Nephron (organoid): ENCODE results near the gene RGS6.

Experiments used
- H3K27ac Mint-ChIP-seq, 3 experiments: 2 replicates each; pipeline ENCODE4 v1.8.0; 2020; ENCODE audit warnings: mixed read lengths in 3 of 3, mild to moderate bottlenecking in 2 of 3, moderate library complexity in 1 of 3
- H3K27me3 Mint-ChIP-seq: 2 replicates; pipeline ENCODE4 v1.8.0; 2021; ENCODE audit warnings: low read depth, mild to moderate bottlenecking, moderate library complexity, mixed read lengths
- H3K36me3 Mint-ChIP-seq: 2 replicates; pipeline ENCODE4 v1.8.0; 2020; ENCODE audit warnings: low read depth, mixed read lengths
- H3K4me1 Mint-ChIP-seq: 2 replicates; pipeline ENCODE4 v1.8.0; 2020; ENCODE audit warnings: mixed read lengths
- H3K4me3 Mint-ChIP-seq, 3 experiments: 2 replicates each; pipeline ENCODE4 v1.8.0; 2020; ENCODE audit warnings: mild to moderate bottlenecking in 3 of 3, mixed read lengths in 3 of 3, moderate library complexity in 2 of 3
- H3K9me3 Mint-ChIP-seq: 2 replicates; pipeline ENCODE4 v1.8.0; 2020; ENCODE audit warnings: mixed read lengths
- TF ChIP-seq, protein P1 (sequence below), 3 experiments: fragments of 200-600 bp; sonication (generic); IDR thresholded peaks; one replicate each; pipeline ENCODE4 v1.5.0; 2021; ENCODE audit warnings: antibody characterized with exemption in 3 of 3; ENCODE audit not compliant: unreplicated experiment in 3 of 3

Gene RGS6

GRCh38 chr14:72182708-72183432 lies 250.6 kb downstream of the RGS6 start:
- H3K27me3 Mint-ChIP-seq = no peaks in the 10 kb centered on the region
- H3K27ac Mint-ChIP-seq = no peak overlapping the region
- H3K36me3 Mint-ChIP-seq = no peaks in the 10 kb centered on the region
- TF ChIP-seq, protein P1, sequence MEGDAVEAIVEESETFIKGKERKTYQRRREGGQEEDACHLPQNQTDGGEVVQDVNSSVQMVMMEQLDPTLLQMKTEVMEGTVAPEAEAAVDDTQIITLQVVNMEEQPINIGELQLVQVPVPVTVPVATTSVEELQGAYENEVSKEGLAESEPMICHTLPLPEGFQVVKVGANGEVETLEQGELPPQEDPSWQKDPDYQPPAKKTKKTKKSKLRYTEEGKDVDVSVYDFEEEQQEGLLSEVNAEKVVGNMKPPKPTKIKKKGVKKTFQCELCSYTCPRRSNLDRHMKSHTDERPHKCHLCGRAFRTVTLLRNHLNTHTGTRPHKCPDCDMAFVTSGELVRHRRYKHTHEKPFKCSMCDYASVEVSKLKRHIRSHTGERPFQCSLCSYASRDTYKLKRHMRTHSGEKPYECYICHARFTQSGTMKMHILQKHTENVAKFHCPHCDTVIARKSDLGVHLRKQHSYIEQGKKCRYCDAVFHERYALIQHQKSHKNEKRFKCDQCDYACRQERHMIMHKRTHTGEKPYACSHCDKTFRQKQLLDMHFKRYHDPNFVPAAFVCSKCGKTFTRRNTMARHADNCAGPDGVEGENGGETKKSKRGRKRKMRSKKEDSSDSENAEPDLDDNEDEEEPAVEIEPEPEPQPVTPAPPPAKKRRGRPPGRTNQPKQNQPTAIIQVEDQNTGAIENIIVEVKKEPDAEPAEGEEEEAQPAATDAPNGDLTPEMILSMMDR (IDR thresholded peaks at IDR 0.05; ENCODE audit: unreplicated experiment in 3 of 3) = no peak
- H3K4me1 Mint-ChIP-seq = peaks cover 17% of the 10 kb centered on the region
- no peak overlapping the region for H3K4me3 Mint-ChIP-seq
- H3K9me3 Mint-ChIP-seq = peaks cover 11% of the 10 kb centered on the region

- Mint-ChIP-seq H3K4me1 (peaks cover 23% of the 10 kb centered on the region), H3K4me3 (no peak overlapping the region), H3K27me3 (no peaks in the 10 kb centered on the region), H3K9me3 (peaks cover 11% of the 10 kb centered on the region), H3K27ac (no peak overlapping the region), H3K36me3 (no peaks in the 10 kb centered on the region)
- TF ChIP-seq, protein P1 (IDR thresholded peaks at IDR 0.05; ENCODE audit: unreplicated experiment in 3 of 3) = no peak
These were observed 251.4 kb downstream of the RGS6 start for GRCh38 chr14:72183631-72184030.

DNA sequence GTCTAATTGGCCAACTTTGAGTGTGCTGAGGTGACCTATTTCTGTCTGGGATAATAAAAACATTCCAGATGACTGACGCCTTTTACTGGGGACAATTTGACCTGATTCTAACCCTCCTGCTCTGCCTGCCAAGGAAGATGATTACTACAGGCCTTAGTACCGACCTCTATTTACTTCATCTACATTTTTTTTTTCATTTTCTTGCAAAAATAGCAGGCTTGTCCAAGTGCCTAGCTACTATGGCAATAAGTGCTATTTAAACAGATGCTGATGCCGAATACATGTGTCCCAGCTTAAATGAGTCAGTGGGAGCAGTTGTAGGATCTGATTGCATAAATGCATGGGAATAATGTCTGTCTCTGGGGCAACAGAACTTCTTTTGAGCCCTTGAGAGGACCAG lies 254.3 kb downstream of the RGS6 start:
- Mint-ChIP-seq H3K4me1 (peaks cover 23% of the 10 kb centered on the region), H3K36me3 (no peaks in the 10 kb centered on the region), H3K4me3 (no peak overlapping the region), H3K9me3 (no peaks in the 10 kb centered on the region), H3K27ac (peak overlapping the region in 2 of 3 experiments; percentile 7 to 47), H3K27me3 (no peaks in the 10 kb centered on the region)
- TF ChIP-seq, protein P1 (IDR thresholded peaks at IDR 0.05; ENCODE audit: unreplicated experiment in 3 of 3) = no peak

DNA sequence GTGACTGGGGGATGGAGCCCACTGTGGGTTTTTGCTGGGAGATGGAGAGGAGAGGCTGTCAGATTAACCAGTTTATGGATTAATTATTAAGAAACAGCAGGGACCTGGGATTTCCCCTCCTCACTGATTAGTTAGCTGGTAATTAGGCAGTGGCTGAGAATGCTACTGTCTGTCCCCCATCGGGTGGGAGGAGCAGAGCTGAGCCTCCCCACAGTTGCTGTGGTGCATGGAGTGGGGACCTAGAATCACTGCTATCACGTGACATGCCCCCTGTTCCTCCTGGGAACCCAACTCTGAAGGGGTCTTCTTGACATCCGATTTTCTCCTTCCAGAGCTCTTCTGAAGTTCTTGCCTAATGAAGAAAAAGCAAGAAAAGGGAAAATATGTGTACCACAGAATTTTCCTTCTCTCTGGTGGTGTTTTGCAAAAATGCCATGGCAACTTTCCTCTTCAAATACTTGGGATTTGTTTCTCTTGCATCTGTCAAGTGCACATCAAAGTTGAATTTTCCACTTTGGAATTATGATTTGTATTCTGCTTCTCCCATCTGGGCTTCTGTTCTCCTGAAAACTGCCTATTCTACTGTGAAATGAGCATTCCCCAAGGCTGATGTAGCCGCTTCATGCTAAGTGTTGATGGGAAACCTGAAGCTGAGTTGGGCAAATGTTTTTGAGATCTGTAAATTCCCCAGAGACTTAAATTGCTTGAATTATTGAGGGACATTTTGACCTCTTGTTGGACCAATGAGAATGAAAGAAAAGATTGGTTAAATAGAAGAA lies 264.2 kb downstream of the RGS6 start:
- peaks cover 9% of the 10 kb centered on the region for H3K27me3 Mint-ChIP-seq
- H3K9me3 Mint-ChIP-seq = peaks cover 3% of the 10 kb centered on the region
- H3K27ac Mint-ChIP-seq = no peak overlapping the region
- H3K36me3 Mint-ChIP-seq = no peaks in the 10 kb centered on the region
- TF ChIP-seq, protein P1 (IDR thresholded peaks at IDR 0.05; ENCODE audit: unreplicated experiment in 3 of 3) = no peak
- no peaks in the 10 kb centered on the region for H3K4me1 Mint-ChIP-seq
- no peak overlapping the region for H3K4me3 Mint-ChIP-seq

GRCh38 chr14:72201645-72202044 lies 269.4 kb downstream of the RGS6 start:
- Mint-ChIP-seq H3K27me3 (peaks cover 6% of the 10 kb centered on the region), H3K27ac (no peak overlapping the region)

More at GRCh38 chr14:72201645-72202044, 269.4 kb downstream of the RGS6 start:
- TF ChIP-seq, protein P1 (IDR thresholded peaks at IDR 0.05; ENCODE audit: unreplicated experiment in 3 of 3) = no peak
- H3K4me1 Mint-ChIP-seq = no peaks in the 10 kb centered on the region
- H3K36me3 Mint-ChIP-seq = no peaks in the 10 kb centered on the region
- H3K9me3 Mint-ChIP-seq = peaks cover 5% of the 10 kb centered on the region
- H3K4me3 Mint-ChIP-seq = no peak overlapping the region
